HCT116 (cell line): ENCODE data around the gene NIF3L1. TPM values are rescaled to one million over a fixed set of nuclear protein-coding genes. Genes with fewer than 3 reads are reported as not detected.

ENCODE experiments used
- ATAC-seq: fragments of 200-7000 bp; cut with Tn5 transposase; 2 replicates; pipeline ENCODE4 v1.9.1; 2020; ENCODE audit warnings: mild to moderate bottlenecking, moderate library complexity
- BruUV-seq: library from RNA; stranded (reverse); fragments of 400-500 nt; replicated peaks from 2 replicates; lab custom pipeline; 2021; lab: Mats Ljungman, UMichigan
- CTCF ChIA-PET: fragments of 300-600 bp; sonication (Branson Sonifier 250); formaldehyde crosslinking; loops from one replicate; lab custom pipeline; 2021; ENCODE audit warnings: antibody characterized with exemption; lab: Charles Lee
- POLR2A ChIA-PET: fragments of 300-600, 350-600 bp; sonication (Branson Sonifier 250); formaldehyde crosslinking; loops from one replicate; lab custom pipeline; 2021; ENCODE audit warnings: antibody characterized with exemption; lab: Charles Lee
- RAD21 ChIA-PET, 2 experiments: fragments of 300-600 bp; sonication (Branson Sonifier 250); formaldehyde crosslinking; loops; one replicate each; lab custom pipeline; 2023; ENCODE audit warnings: low total read pairs in 2 of 2; ENCODE audit not compliant: uncharacterized antibody in 2 of 2, unreplicated experiment in 2 of 2, low non-redundant PET in 1 of 2; lab: Charles Lee
- DNase-seq: peaks from one replicate; pipeline ENCODE4 v3.0.0-alpha.2; 2010; ENCODE audit warnings: low read depth, low spot score
- H2AFZ ChIP-seq: fragments of 200-600 bp; shearing (Covaris generic), sonication (generic); 2 replicates; pipeline ENCODE4 v1.6.1; 2017; ENCODE audit warnings: low read depth, mixed run types, mixed read lengths, antibody characterized with exemption, low read length; ENCODE audit not compliant: poor library complexity, severe bottlenecking
- H3K27ac ChIP-seq: 2 replicates; pipeline ENCODE4 v1.5.1; 2012; ENCODE audit warnings: low read depth, low read length
- H3K27me3 ChIP-seq: fragments of 200-600 bp; sonication (generic); 2 replicates; pipeline ENCODE4 v1.6.1; 2016; ENCODE audit warnings: mixed run types, low read length, mixed read lengths; ENCODE audit not compliant: insufficient read depth
- H3K36me3 ChIP-seq, 2 experiments: fragments of 200-500 bp in 1 of 2; fragments of 200-600 bp in 1 of 2; sonication (Bioruptor generic) in 1 of 2; sonication (generic) in 1 of 2; 2 replicates each; pipeline versions ENCODE4 v1.5.1 to v1.6.1; 2014 to 2016; ENCODE audit warnings: low read length in 2 of 2, inconsistent platforms in 1 of 2, mixed read lengths in 1 of 2, mixed run types in 1 of 2; ENCODE audit not compliant: insufficient read depth in 2 of 2, control insufficient read depth in 1 of 2
- H3K4me1 ChIP-seq, 2 experiments: fragments of 200-600 bp in 1 of 2; sonication (generic) in 1 of 2; 2 replicates each; pipeline versions ENCODE4 v1.5.1 to v1.6.1; 2012 to 2017; ENCODE audit warnings: low read length in 2 of 2, inconsistent platforms in 1 of 2, mild to moderate bottlenecking in 1 of 2, mixed read lengths in 1 of 2, mixed run types in 1 of 2, moderate library complexity in 1 of 2; ENCODE audit not compliant: insufficient read depth in 2 of 2, control insufficient read depth in 1 of 2
- H3K4me2 ChIP-seq: fragments of 200-600 bp; sonication (generic); 2 replicates; pipeline ENCODE4 v1.6.1; 2017; ENCODE audit warnings: mixed run types, low read length, mixed read lengths
- H3K4me3 ChIP-seq, 2 experiments: fragments of 200-600 bp in 1 of 2; sonication (generic) in 1 of 2; replicated peaks in 1 of 2; 2 replicates each; pipeline ENCODE4 v1.5.1; 2011 to 2016; ENCODE audit warnings: low read length in 2 of 2, control low read depth in 1 of 2, low read depth in 1 of 2, mild to moderate bottlenecking in 1 of 2, mixed read lengths in 1 of 2, mixed run types in 1 of 2
- H3K79me2 ChIP-seq: fragments of 200-600 bp; sonication (generic); 2 replicates; pipeline ENCODE4 v1.6.1; 2017; ENCODE audit warnings: mild to moderate bottlenecking, mixed run types, low read length, moderate library complexity, mixed read lengths; ENCODE audit not compliant: insufficient read depth
- H3K9ac ChIP-seq: fragments of 200-600 bp; sonication (generic); 2 replicates; pipeline ENCODE4 v1.6.1; 2016; ENCODE audit warnings: low read length, mixed read lengths
- H3K9me2 ChIP-seq: fragments of 200-600 bp; sonication (generic), shearing (Covaris generic); 2 replicates; pipeline ENCODE4 v1.6.1; 2017; ENCODE audit warnings: mixed run types, mild to moderate bottlenecking, moderate library complexity; ENCODE audit not compliant: insufficient read depth
- H3K9me3 ChIP-seq, 2 experiments: fragments of 200-500 bp in 1 of 2; fragments of 200-600 bp in 1 of 2; sonication (Bioruptor generic) in 1 of 2; sonication (generic) in 1 of 2; 2 replicates each; pipeline ENCODE4 v1.6.1; 2014 to 2017; ENCODE audit warnings: low read length in 2 of 2, mixed read lengths in 2 of 2, inconsistent platforms in 1 of 2, low read depth in 1 of 2, mild to moderate bottlenecking in 1 of 2, mixed run types in 1 of 2, moderate library complexity in 1 of 2; ENCODE audit not compliant: control insufficient read depth in 1 of 2, insufficient read depth in 1 of 2
- H4K20me1 ChIP-seq: fragments of 200-600 bp; sonication (generic), shearing (Covaris generic); 2 replicates; pipeline ENCODE4 v1.6.1; 2017; ENCODE audit warnings: mixed run types, mild to moderate bottlenecking, moderate library complexity; ENCODE audit not compliant: insufficient read depth
- CBX3 ChIP-seq: IDR thresholded peaks from 2 replicates; pipeline ENCODE4 v1.6.1; 2012; ENCODE audit warnings: low read depth
- EGR1 ChIP-seq: IDR thresholded peaks from 2 replicates; pipeline ENCODE4 v1.6.1; 2012; ENCODE audit warnings: low read depth
- ELF1 ChIP-seq: IDR thresholded peaks from 2 replicates; pipeline ENCODE4 v1.6.1; 2012; ENCODE audit warnings: low read depth, borderline replicate concordance
- EZH2 ChIP-seq: fragments of 200-600 bp; sonication (generic); IDR thresholded peaks from 2 replicates; pipeline ENCODE4 v1.6.1; 2017; ENCODE audit warnings: antibody characterized with exemption, mixed run types
- EZH2phosphoT487 ChIP-seq: fragments of 200-600 bp; IDR thresholded peaks from 2 replicates; pipeline ENCODE4 v1.6.1; 2018; ENCODE audit warnings: antibody characterized with exemption, borderline replicate concordance
- FOSL1 ChIP-seq: IDR thresholded peaks from 2 replicates; pipeline ENCODE4 v1.6.1; 2012; ENCODE audit warnings: low read depth
- MAX ChIP-seq: IDR thresholded peaks from 2 replicates; pipeline ENCODE4 v1.6.1; 2012
- POLR2AphosphoS5 ChIP-seq: IDR thresholded peaks from 2 replicates; pipeline ENCODE4 v1.6.1; 2011; ENCODE audit warnings: mild to moderate bottlenecking, low read depth, low read length, moderate library complexity
- REST ChIP-seq: IDR thresholded peaks from 2 replicates; pipeline ENCODE4 v1.6.1; 2012; ENCODE audit warnings: low read depth
- SP1 ChIP-seq: IDR thresholded peaks from 2 replicates; pipeline ENCODE4 v1.6.1; 2012; ENCODE audit warnings: low read depth
- SRF ChIP-seq: IDR thresholded peaks from 2 replicates; pipeline ENCODE4 v1.6.1; 2012; ENCODE audit warnings: low read depth
- TCF7L2 ChIP-seq: IDR thresholded peaks from 2 replicates; pipeline ENCODE4 v1.7.0; 2011; ENCODE audit warnings: borderline replicate concordance, inconsistent platforms; ENCODE audit not compliant: insufficient read depth, insufficient read length; ENCODE audit errors: extremely low read depth
- ZBTB33 ChIP-seq: IDR thresholded peaks from 2 replicates; pipeline ENCODE4 v1.6.1; 2011; ENCODE audit warnings: mild to moderate bottlenecking, low read length, moderate library complexity; ENCODE audit not compliant: insufficient replicate concordance; ENCODE audit errors: extremely low read depth
- intact Hi-C: fragments of 100-400 bp; cut with micrococcal nuclease; formaldehyde crosslinking; loops from 2 replicates; pipeline ENCODE4 v1.10.0; 2022
- total RNA-seq: library from RNA; stranded (reverse); gene quantifications from one replicate; pipeline ENCODE4 v1.2.1, GENCODE V29; 2021; ENCODE audit not compliant: unreplicated experiment

NIF3L1 gene
- total RNA-seq, 1 experiment from 2014 or later = 44.7 TPM

GRCh38 chr2:200877443-200877842 lies 11.7 kb upstream of the NIF3L1 start:
- intact Hi-C loops = no loop called here
- CTCF ChIA-PET = no interaction called here
- no peak overlapping the region for H2AFZ ChIP-seq
- ATAC-seq = no peak
- POLR2A ChIA-PET = interaction anchor here (1.0 kb wide), 1 partner anchor 13 kb away, joined by 4 read pairs; no protein-coding TSS in a partner anchor
- TF ChIP-seq SRF (no peak), EZH2phosphoT487 (no peak), ELF1 (no peak), REST (no peak), MAX (no peak), POLR2AphosphoS5 (no peak), ZBTB33 (no peak), EGR1 (no peak), EZH2 (no peak), CBX3 (no peak), TCF7L2 (no peak), SP1 (no peak), FOSL1 (no peak)
- no peaks in the 10 kb centered on the region for H4K20me1 ChIP-seq
- H3K4me1 ChIP-seq = no peaks in the 10 kb centered on the region
- no peaks in the 10 kb centered on the region for H3K9me2 ChIP-seq
- BruUV-seq = no TSS peak
- no peak overlapping the region for H3K9ac ChIP-seq
- H3K27me3 ChIP-seq = no peaks in the 10 kb centered on the region
- H3K4me3 ChIP-seq = no peak overlapping the region
- H3K79me2 ChIP-seq = no peaks in the 10 kb centered on the region
- H3K36me3 ChIP-seq = peaks cover 25 to 38% of the 10 kb centered on the region in 2 experiments
- DNase-seq = no peak
- RAD21 ChIA-PET = no interaction called here
- H3K9me3 ChIP-seq = no peaks in the 10 kb centered on the region
- no peak overlapping the region for H3K4me2 ChIP-seq
- H3K27ac ChIP-seq = no peak overlapping the region
